Astrocyte of the spinal cord (primary cell): ENCODE measurements around the gene MEF2B.

Experiments
- DNase-seq: peaks from one replicate; pipeline ENCODE4 v3.0.0; 2011; ENCODE audit warnings: low read depth, low spot score
- H3K4me3 ChIP-seq: 2 replicates; pipeline ENCODE4 v1.5.1; 2011; ENCODE audit warnings: low read depth, mild to moderate bottlenecking, low read length, moderate library complexity
- in situ Hi-C: cut with HindIII; loops from 2 replicates; pipeline ENCODE4 v1.10.0; 2017; ENCODE audit warnings: low sequenced_read_pairs
- TF ChIP-seq, protein P1 (sequence below): IDR thresholded peaks from 2 replicates; pipeline ENCODE4 v1.5.1; 2012; ENCODE audit warnings: low read depth, mild to moderate bottlenecking, low read length, inconsistent platforms

Gene MEF2B

DNA sequence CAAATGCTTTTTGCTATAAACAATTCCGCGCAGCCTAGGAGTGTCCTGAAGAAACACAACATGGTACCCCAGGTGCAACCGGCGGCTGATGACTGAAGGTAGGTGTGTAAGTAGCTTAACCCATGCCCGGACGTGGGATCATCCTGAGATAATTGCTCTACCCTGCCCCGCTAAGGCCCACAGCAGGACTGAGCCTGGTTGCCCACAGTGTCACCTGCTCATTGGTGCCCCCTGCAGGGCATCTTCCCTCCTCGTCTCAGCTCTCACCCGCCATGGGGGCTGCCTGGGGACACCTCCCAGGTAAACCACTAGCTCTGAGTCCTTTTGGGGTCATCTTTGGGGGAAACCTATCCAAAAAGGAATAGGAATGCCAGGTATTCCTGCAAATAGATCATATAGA lies 54.1 kb downstream of the MEF2B start:
- in situ Hi-C loops, result no loop called here
- TF ChIP-seq, protein P1, sequence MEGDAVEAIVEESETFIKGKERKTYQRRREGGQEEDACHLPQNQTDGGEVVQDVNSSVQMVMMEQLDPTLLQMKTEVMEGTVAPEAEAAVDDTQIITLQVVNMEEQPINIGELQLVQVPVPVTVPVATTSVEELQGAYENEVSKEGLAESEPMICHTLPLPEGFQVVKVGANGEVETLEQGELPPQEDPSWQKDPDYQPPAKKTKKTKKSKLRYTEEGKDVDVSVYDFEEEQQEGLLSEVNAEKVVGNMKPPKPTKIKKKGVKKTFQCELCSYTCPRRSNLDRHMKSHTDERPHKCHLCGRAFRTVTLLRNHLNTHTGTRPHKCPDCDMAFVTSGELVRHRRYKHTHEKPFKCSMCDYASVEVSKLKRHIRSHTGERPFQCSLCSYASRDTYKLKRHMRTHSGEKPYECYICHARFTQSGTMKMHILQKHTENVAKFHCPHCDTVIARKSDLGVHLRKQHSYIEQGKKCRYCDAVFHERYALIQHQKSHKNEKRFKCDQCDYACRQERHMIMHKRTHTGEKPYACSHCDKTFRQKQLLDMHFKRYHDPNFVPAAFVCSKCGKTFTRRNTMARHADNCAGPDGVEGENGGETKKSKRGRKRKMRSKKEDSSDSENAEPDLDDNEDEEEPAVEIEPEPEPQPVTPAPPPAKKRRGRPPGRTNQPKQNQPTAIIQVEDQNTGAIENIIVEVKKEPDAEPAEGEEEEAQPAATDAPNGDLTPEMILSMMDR, result peak; percentile 55
- H3K4me3 ChIP-seq, result no peak overlapping the region
- DNase-seq, result no peak

DNA sequence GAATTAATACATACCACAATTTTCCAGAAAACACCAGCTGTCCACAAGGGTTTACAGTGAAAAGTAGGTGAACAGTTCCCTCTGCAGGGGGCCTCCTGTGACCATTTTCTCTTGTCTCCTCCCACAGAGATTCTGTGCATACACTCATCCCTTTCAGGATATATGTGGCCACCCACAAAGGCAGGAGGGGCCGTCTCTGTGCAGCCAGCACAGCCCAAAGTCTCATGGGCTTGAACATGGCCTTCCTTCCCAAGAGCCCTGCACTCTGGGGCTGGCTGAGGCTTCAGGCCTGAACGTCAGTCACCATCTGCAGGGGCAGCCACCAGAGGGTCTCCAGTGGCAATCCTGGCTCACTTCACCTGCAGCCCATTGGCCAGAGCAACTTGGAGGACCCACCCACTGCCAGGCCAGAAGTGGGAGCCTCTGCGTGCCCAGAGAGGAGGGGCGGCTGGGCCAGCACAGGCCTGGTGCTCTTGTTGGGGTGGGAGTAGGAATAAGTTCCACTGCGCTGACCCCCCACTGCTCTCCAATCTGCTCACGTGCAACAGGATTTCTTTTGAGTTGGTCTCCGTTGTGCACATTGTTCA lies 56.9 kb downstream of the MEF2B start:
- in situ Hi-C loops, result no loop called here
- DNase-seq, result peak; percentile 31
- TF ChIP-seq, protein P1, result no peak
- H3K4me3 ChIP-seq, result no peak overlapping the region

DNA sequence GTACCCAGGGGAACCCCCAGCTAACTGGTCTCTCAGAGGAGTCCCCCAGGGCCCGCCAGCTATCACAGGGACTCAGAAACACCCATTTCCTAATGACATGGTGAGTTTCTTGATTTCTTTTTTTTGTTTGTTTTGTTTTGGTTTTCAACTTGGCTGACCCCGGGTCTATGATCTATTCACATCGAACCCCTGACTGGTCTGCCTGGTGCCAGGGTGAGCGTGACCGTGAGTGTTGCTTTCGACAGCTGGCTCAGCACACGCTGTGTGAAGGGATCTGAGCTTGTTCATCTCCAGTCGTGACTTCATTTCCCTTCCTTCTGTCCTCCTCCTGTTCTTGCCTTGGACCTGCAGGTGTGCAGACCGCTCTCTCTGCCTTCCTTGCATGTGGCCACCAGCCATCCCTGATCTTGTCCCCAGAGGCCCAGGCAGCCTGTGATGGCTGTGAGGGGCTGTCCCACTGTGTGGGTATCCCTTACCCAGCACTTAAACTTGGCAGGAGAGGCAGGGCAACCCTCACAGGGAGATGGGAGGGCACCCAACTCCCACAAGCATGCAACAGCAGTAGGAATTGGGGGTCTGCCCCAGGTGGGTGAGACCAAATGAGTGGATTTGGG lies 58.0 kb downstream of the MEF2B start:
- H3K4me3 ChIP-seq, result no peak overlapping the region
- DNase-seq, result no peak
- in situ Hi-C loops, result no loop called here
- TF ChIP-seq, protein P1, result no peak

DNA sequence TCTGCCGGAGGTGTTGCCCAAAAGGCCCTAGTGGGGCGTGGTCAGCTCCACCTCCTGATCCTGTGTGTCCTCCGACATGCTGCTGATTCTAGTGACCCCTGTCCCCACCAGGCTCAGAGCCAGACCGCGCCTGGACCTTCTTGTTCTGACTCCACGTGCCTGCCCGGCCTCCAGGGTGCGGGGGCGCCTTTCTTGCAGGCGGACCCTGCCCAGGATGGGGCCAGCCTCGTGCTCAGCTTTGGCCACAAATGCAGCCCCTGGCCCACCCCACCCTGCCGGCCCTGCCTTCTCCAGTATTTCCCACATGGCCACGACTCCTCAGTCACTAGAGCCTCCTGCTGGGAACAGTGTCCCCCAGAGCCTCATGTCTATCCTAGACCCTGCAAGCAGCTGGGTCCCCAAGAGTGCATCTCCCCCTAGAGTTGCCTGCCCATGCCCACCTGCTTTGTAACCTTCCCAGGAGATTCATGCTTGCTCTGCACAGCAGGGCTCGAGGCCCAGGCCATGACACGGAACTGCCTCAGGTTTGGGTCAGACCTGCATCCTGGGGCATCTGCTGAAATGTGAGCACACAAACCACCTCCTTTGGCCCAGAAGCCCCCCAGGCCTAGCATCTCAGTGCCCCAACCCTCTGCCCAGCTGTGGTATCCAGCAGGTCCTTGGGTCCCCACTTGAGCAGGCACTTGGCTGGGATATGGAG lies 58.8 kb downstream of the MEF2B start:
- TF ChIP-seq, protein P1, result no peak
- in situ Hi-C loops, result no loop called here
- no peak for DNase-seq

DNA sequence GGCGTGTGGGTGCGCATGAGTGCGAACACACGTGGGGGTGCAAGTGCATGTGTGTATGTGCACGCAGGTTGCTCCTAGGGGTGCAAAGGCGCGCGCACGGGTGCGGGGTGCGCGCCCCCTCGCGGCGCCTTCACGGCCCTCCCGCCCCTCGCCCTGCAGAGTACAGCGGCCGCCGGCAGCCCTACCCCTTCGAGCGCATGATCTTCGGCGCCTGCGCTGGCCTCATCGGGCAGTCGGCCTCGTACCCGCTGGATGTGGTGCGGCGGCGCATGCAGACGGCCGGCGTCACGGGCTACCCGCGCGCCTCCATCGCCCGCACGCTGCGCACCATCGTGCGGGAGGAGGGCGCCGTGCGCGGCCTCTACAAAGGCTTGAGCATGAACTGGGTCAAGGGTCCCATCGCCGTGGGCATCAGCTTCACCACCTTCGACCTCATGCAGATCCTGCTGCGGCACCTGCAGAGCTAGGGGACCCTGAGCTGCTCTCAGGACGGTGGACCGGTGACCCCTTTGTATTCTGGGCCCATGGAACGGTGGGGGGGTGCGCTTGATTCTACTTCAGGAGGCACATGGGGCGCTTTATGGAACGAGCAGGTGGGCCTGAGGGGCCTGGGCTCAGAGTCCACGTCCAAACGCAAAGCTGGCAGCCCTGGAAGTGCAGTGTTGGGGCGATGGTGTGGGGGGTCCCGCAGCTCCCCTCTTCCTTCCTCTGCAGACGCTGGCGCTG lies 59.5 kb downstream of the MEF2B start:
- in situ Hi-C loops, result no loop called here
- DNase-seq, result no peak
- H3K4me3 ChIP-seq, result no peak overlapping the region
- TF ChIP-seq, protein P1, result peak; percentile 18

More for the DNA sequence above, 58.8 kb downstream of the MEF2B start:
- no peak overlapping the region for H3K4me3 ChIP-seq

DNA sequence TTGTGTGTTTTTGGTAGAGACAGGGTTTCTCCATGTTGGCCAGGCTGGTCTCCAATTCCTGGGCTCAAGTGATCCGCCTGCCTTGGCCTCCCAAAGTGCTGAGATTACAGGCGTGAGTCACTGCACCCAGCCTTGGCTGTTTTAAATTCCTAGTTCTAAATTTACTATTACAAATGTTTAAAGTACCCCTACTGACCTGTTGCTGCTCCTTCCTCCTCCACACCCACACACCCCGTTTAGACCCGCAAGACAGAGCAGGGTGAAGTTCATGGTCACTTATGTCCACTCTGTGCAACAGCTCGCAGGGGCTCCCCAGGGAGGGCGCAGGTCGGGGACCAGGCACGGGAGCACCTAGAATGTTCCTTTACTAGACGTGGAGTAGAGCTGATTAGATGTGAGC lies 60.5 kb downstream of the MEF2B start:
- H3K4me3 ChIP-seq, result no peak overlapping the region
- DNase-seq, result no peak
- in situ Hi-C loops, result no loop called here
- TF ChIP-seq, protein P1, result no peak
